Measurements from ENCODE around the gene ECHDC1.

GRCh38 chr6:127345521-127345920, 2.1 kb upstream of the ECHDC1 start:
- no peak for TF ChIP-seq REST (IDR thresholded peaks at IDR 0.05)
- TF ChIP-seq CTCF (IDR thresholded peaks at IDR 0.05; ENCODE audit: low read depth, low read length, missing input control) = no peak
- no peak for TF ChIP-seq TAF1 (conservative IDR thresholded peaks at IDR 0.05)
- no peak for TF ChIP-seq MAX (IDR thresholded peaks at IDR 0.05)
- TF ChIP-seq SP1 (IDR thresholded peaks at IDR 0.05) = no peak
- TF ChIP-seq GABPA (IDR thresholded peaks at IDR 0.05 in 1 of 2, conservative IDR thresholded peaks at IDR 0.05 in 1 of 2) = no peak
- no peak for TF ChIP-seq RAD21 (IDR thresholded peaks at IDR 0.05)
- no peak for TF ChIP-seq RXRA (IDR thresholded peaks at IDR 0.05)
- no peak for TF ChIP-seq FOXA1 (IDR thresholded peaks at IDR 0.05)
